Measurements from ENCODE around the gene PLA2G6.

DNA sequence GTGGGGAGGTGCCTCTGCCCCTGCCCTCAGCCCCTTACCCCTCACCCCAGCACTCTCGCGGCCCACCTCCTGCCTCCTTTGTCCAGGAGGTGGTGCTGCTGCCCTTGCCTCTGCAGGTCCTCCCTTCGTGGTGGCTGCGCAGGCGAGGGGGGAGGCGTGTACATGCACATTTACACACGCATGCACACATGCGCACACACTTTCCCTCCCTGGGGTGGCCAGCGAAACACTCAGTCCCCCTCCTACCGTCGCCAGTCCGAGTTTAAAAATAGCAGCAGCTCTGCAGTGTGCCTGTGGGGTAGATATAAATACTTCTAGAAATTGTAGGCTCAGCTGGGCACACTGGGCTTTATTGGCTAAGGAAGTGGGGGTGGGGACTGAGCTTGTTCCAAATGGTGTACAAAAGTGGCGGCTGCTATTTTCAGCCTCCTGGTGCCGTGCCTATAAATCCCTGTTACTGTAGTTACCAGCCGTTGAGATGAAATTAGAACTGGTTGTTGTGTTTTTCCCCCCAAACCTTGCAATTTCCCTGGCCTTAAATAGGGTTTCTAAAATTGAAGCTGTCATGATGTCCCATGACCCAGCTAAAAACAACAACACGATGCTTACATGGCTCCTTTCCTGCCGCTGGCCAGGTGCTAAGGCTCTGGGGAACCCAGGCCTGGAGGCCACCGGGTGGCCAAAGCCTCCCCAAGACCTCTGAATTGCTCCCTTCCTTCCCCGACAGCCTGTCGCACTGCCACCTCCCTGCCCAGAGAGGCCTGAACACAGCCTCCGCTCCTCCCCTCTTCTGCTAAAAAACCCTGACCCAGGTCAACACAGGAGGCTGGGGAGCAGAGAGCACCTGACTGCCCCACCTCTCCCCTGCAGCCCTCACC lies 112.0 kb downstream of the PLA2G6 start:
- TF ChIP-seq, protein P1, sequence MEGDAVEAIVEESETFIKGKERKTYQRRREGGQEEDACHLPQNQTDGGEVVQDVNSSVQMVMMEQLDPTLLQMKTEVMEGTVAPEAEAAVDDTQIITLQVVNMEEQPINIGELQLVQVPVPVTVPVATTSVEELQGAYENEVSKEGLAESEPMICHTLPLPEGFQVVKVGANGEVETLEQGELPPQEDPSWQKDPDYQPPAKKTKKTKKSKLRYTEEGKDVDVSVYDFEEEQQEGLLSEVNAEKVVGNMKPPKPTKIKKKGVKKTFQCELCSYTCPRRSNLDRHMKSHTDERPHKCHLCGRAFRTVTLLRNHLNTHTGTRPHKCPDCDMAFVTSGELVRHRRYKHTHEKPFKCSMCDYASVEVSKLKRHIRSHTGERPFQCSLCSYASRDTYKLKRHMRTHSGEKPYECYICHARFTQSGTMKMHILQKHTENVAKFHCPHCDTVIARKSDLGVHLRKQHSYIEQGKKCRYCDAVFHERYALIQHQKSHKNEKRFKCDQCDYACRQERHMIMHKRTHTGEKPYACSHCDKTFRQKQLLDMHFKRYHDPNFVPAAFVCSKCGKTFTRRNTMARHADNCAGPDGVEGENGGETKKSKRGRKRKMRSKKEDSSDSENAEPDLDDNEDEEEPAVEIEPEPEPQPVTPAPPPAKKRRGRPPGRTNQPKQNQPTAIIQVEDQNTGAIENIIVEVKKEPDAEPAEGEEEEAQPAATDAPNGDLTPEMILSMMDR (IDR thresholded peaks at IDR 0.05): peak; percentile 17 to 47 (median 32)
- no peak for TF ChIP-seq POLR2A (IDR thresholded peaks at IDR 0.05)
